GM12892 (cell line): ENCODE measurements around the gene FIP1L1.

Experiments used
- POLR2A ChIP-seq: IDR thresholded peaks from 2 replicates; pipeline ENCODE4 v1.6.1; 2011; ENCODE audit warnings: low read depth, low read length, control low read depth
- POLR2AphosphoS5 ChIP-seq: IDR thresholded peaks from 2 replicates; pipeline ENCODE4 v1.6.1; 2011; ENCODE audit warnings: low read depth, low read length, control low read depth
- TAF1 ChIP-seq: IDR thresholded peaks from 2 replicates; pipeline ENCODE4 v1.6.1; 2011; ENCODE audit warnings: low read depth, mild to moderate bottlenecking, control low read depth, low read length, borderline replicate concordance

DNA sequence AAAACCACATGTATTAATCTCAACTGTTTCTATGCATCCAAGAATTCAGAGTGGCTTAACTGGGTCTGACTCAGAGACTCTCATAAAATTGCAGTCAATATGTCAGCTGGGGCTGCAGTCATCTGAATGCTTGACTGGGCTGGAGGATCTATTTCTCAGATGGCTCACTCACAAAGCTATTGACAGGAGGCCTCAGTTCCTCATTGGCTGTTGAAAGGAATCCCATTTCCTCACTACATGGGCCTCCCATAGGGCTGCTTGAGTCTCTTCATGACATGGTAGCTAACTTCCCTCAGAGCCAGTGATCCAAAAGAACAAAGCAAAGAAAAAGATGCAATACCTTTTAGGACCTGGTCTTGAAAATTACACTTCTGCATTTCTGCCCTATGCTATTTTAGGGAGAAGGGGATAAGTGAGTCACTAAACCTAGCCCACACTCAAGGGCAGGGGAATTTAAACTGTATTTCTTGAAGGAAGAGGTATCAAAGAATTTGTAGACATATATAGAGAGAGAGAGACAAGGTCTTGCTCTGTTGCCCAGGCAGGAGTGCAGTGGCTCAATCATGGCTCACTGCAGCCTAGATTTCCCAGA, 21.4 kb upstream of the FIP1L1 start:
- no peak for TF ChIP-seq POLR2AphosphoS5
- TF ChIP-seq POLR2A, result no peak
- no peak for TF ChIP-seq TAF1
